Fibroblast of the aortic adventitia (primary cell): Measurements from ENCODE around the gene P3H2. TPM values are rescaled to one million over a fixed set of nuclear protein-coding genes. Genes with fewer than 3 reads are reported as not detected.

Experiments used
- DNase-seq: peaks from one replicate; pipeline ENCODE4 v3.0.0-alpha.2; 2010; ENCODE audit warnings: low read depth
- H3K4me3 ChIP-seq: 2 replicates; pipeline ENCODE4 v1.5.1; 2011; ENCODE audit warnings: low read depth, mild to moderate bottlenecking, control low read depth, low read length, moderate library complexity
- total RNA-seq: library from RNA; depleted of rRNA; stranded (reverse); fragments of >200 nt; gene quantifications from 2 replicates; pipeline ENCODE4 v1.2.3, GENCODE V29; 2012; ENCODE audit warnings: low replicate concordance
- TF ChIP-seq, protein P1 (sequence below): IDR thresholded peaks from 2 replicates; pipeline ENCODE4 v1.5.1; 2011; ENCODE audit warnings: mild to moderate bottlenecking, low read length, control low read depth, inconsistent platforms; ENCODE audit not compliant: insufficient read depth

Gene P3H2
- total RNA-seq, 1 donor = 4.0 TPM

GRCh38 chr3:189954733-189955665 is 165.7 kb downstream of the P3H2 start:
- no peak for DNase-seq
- no peak overlapping the region for H3K4me3 ChIP-seq
- TF ChIP-seq, protein P1, sequence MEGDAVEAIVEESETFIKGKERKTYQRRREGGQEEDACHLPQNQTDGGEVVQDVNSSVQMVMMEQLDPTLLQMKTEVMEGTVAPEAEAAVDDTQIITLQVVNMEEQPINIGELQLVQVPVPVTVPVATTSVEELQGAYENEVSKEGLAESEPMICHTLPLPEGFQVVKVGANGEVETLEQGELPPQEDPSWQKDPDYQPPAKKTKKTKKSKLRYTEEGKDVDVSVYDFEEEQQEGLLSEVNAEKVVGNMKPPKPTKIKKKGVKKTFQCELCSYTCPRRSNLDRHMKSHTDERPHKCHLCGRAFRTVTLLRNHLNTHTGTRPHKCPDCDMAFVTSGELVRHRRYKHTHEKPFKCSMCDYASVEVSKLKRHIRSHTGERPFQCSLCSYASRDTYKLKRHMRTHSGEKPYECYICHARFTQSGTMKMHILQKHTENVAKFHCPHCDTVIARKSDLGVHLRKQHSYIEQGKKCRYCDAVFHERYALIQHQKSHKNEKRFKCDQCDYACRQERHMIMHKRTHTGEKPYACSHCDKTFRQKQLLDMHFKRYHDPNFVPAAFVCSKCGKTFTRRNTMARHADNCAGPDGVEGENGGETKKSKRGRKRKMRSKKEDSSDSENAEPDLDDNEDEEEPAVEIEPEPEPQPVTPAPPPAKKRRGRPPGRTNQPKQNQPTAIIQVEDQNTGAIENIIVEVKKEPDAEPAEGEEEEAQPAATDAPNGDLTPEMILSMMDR = no peak

DNA sequence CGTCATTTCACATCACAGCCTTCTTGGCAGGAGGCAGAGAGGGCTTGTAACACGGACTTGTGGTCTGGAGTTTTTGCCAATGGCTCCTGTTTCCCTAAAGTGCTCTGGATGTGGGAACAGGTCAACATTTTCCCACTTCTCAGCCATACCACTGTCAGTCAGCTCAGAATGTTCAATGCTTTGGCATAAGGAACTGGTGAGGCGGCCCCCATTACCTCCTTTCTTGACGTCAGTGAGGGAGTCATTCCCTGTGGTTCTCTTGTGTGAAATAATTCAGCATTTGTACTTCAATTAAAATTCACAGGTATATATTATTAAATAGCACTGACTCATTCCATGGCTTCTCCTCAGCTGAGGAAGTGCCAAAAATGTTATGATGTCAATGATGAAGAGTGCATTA is 167.1 kb downstream of the P3H2 start:
- H3K4me3 ChIP-seq = no peak overlapping the region
- peak; percentile 59 for DNase-seq
- TF ChIP-seq, protein P1 = no peak

- TF ChIP-seq, protein P1 = no peak
- H3K4me3 ChIP-seq = no peak overlapping the region
- no peak for DNase-seq
Observed at GRCh38 chr3:189952272-189952671, 168.4 kb downstream of the P3H2 start.

DNA sequence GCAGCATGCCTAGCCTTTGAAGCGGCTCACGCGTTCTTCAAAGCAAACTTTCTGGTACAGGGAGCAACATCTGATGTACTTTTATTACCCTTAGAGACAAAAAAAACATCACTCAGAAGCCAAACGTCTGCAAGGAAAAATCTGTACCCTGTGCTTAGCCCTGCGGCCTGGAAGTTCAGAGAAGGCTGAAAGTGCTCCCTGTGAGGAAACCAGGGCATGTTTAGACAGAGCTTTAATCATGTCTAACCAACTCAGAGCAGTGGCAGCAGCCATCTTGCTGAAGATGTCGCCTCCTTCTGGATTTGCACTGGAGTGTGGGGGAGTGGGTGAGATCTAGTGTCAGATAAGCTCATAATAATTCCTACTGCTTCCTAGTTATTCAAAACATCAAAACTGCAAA is 170.4 kb downstream of the P3H2 start:
- no peak for DNase-seq
- H3K4me3 ChIP-seq = no peak overlapping the region
- TF ChIP-seq, protein P1 = no peak

DNA sequence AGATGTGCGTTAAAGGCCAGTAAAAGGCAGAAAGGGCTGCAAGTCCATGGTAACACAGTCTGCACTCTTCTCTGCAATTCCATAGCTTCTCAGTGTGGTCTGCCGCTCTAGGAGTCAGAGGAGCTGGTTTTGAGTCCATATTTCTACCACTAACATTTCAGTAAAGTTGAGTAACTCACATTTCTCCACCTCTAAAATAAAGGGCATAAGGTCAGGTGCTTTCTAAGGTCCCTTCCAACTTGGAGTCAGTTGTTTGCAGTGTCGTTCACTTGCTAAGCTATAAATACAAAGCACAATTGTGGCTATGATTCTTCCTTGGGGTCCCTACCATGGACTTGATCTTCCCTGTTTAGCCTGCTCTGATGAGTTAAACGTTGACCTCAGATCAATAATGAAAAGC is 171.1 kb downstream of the P3H2 start:
- DNase-seq = no peak
- TF ChIP-seq, protein P1 = no peak
- H3K4me3 ChIP-seq = no peak overlapping the region

DNA sequence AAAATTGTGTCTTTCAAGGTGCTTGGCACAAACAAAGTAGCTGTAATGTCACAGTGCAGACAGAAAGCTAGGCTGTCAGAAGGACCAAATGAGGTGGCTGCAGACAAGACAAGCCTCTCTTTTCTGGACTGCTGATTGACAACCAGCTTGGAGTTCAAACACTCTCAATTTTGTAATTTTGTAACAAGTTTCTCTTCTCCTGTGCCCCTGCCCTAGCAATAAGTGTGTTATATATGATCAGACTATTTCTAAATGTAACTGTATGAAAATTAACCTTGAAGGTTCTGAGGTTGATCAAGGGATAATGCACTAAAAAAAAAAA is 172.0 kb downstream of the P3H2 start:
- no peak overlapping the region for H3K4me3 ChIP-seq
- TF ChIP-seq, protein P1 = no peak
- DNase-seq = no peak
